ENCODE results near the gene RAB5B.

- TF ChIP-seq ZNF174 (tag by site-specific recombination; IDR thresholded peaks at IDR 0.05) (no peak), ZNF580 (tag by site-specific recombination; IDR thresholded peaks at IDR 0.05) (no peak), ZNF514 (tag by site-specific recombination; IDR thresholded peaks at IDR 0.05) (no peak), PBX3 (CRISPR knock-in tag; IDR thresholded peaks at IDR 0.05) (no peak), ZNF692 (tag by site-specific recombination; IDR thresholded peaks at IDR 0.05) (no peak), ZBTB21 (tag by site-specific recombination; IDR thresholded peaks at IDR 0.05) (no peak), KLF1 (tag by site-specific recombination; IDR thresholded peaks at IDR 0.05) (no peak), CTCF (tag by site-specific recombination; IDR thresholded peaks at IDR 0.05) (no peak), ZNF404 (tag by site-specific recombination; IDR thresholded peaks at IDR 0.05) (no peak), ZNF23 (tag by site-specific recombination; IDR thresholded peaks at IDR 0.05; ENCODE audit: borderline replicate concordance) (no peak), ZNF610 (tag by site-specific recombination; IDR thresholded peaks at IDR 0.05; ENCODE audit: borderline replicate concordance) (no peak)
Measured at GRCh38 chr12:56042843-56043242, 69.0 kb downstream of the RAB5B start.
